GM19193 (cell line): ENCODE results near the gene DOK6.

Experiments used
- POLR2A ChIP-seq: IDR thresholded peaks from 4 replicates; pipeline ENCODE4 v1.6.1; 2011; ENCODE audit not compliant: insufficient read depth, insufficient read length; ENCODE audit errors: extremely low read depth

The DOK6 gene

DNA sequence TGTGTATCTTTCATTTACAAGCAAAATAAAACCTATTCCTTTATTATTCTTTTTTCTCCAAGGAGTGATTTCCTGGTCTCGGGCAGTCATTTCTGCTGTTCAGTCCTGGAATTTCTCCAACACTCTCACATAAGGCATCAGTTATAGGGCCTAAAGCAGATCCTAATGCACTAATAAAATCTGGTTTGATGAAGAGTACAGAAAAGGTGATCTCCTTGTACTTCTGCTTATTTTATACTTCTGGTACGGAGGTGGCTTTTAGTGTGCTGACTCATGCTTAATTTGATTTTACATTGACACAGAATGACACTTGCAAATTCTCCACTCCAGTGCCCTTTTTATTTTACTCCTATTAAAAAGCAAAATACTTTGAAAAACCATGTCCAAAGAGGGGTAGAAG lies 157.4 kb downstream of the DOK6 start:
- TF ChIP-seq POLR2A: no peak

DNA sequence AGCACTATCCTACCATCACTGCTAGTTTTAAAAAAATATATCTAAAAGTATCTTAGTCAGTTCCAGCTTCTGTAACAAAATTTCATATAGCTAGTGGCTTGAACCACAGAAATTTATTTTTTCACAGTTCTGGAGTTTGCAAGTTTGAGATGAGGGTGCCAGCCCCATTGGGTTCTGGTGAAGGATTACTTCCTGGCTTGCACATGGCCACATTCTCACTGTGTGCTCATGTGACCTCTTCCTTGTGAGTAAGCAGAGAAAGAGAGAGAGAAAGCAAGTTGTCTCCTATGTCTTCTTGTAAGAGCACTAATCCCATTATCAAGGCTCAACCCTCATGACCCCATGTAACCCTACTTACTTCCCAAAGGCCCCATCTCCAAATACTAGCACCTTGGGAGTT lies 158.9 kb downstream of the DOK6 start:
- no peak for TF ChIP-seq POLR2A

DNA sequence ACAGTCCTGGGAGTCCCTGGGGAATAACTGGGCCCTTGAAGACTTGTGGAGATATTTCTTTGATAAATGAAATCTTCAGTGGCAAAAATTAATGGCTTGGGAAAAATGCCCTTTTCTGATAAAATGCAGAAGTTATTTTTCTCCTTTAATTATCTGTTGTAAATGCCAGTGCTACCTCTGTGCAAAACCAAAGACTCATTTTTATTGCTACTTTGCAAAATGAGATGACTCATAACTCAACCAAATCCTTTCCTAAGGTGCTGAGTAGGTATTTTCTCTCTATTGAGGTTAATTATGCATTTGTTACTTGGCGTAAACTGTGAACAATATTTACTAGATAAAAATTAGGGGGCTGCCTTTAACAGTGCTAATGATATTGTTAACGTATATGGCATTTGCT lies 163.9 kb downstream of the DOK6 start:
- TF ChIP-seq POLR2A: no peak

DNA sequence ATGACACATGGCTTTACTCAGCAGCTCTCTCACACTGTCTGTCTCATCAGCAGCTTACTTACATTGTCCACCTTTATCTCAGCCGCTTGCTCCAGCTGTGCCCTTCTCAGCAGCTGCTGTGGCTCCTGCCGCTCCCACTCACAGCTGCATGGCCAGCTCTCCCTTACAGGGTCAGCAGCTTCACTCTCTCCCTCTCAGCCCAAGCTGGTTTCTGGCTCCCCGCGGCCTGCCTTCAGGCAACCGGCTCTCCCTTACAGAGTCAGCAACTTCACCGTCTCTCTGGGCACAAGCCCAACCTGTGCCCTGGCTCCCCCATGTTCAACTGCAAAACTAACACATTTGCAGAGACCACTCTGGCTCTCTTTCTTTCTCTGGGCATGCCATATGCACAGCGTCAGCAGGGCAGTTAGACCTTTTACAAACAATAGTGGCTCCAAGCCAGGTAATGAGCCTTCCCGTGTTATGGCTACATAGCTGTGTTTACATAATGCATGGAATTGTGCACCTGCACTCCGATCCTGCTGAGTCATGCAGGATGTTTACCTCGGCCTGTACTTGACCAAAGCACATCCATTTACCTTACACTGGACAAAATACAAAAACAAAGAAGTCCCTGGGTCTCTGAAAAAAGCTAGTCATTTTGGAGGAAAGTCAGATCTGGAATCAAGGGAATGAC lies 167.3 kb downstream of the DOK6 start:
- TF ChIP-seq POLR2A: no peak

DNA sequence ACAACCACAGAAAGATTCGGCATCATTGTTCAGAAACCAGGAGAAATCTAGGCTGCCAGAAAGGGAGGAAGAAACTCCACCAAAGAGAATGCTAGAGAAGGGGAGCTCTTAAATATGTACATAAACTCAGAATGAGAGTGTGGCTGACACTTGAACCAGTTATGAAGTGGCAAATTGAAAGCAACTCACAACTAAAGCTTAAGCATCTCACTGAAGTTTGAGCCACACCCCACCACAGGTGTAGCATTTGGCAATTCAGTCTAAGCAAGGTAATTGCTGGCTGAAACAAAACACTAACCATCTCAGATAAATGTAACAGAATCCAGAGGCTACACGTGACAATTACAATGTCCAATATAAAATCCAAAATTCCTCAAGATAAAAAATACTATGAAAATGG lies 168.4 kb downstream of the DOK6 start:
- TF ChIP-seq POLR2A: no peak

DNA sequence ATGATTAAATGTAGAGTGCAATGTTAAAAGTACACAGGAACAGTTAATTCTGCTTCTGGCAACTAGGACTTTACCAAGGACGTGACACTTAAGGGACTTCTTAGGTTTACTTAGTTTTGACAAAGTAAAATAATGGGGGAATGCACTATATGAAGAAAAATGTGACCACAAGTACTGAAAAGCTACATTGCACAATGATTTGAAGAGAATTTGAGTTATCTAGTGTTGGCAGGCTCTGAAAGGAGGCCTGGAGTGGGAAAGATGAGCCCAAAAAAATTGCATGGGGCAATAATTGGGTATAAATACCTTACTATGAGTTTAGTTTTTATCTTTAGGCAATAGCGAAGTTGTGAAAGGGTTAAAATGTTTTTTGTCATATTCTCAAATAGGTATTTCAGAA lies 173.7 kb downstream of the DOK6 start:
- TF ChIP-seq POLR2A: no peak

DNA sequence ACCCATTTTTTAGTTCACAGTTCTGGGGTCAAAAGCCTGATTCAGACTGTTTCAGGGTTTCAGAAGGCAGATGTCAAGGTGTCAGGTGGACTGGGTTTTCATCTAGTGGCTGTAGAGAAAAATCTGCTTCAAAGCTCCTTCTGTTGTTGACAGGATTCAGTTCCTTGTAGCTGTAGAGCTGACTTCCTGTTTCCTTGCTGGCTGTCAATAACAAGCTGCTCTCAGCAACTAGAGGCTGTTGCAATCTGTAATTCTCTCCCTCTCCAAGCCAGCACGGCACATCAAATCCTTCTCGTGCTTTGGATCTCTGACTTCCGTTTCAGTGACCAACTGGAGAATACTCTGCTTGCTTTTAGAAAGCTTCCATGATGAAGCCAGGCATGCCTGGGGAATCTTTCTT lies 179.4 kb downstream of the DOK6 start:
- no peak for TF ChIP-seq POLR2A

DNA sequence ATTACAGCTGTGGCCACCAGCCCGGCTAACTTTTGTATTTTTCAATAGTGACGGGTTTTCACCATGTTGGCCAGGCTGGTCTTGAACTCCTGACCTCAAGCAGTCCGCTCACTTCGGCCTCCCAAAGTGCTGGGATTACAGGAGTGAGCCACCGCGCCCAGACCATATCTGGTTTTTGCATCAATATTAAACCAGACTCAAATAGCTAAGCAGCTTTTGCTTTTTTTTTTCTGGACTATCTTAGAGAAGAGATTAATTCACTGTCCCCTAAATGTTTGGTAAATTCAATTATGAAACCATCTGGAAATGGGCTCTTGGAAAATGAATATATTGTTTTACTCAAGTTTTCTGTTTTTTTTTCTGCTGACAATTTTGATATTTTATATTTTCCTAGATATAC lies 183.7 kb downstream of the DOK6 start:
- TF ChIP-seq POLR2A: no peak

DNA sequence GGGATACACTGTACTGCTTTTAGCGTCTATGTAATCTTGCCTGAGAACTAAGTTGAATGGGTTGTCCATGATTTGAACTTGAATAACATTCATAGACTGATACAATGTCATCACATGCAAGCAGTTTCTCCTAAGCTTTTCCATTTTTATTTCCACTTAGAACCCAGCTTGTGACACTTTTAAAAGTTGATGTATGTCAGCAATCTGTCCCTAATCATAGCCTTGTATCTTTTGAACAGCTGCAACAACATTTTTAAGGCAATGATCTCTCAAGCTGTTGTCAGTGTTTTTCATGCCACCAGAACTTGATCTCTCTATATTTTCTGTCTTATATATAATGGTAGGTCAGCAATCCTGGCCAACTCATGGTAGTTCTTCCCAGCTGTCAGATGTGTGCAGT lies 185.0 kb downstream of the DOK6 start:
- no peak for TF ChIP-seq POLR2A

DNA sequence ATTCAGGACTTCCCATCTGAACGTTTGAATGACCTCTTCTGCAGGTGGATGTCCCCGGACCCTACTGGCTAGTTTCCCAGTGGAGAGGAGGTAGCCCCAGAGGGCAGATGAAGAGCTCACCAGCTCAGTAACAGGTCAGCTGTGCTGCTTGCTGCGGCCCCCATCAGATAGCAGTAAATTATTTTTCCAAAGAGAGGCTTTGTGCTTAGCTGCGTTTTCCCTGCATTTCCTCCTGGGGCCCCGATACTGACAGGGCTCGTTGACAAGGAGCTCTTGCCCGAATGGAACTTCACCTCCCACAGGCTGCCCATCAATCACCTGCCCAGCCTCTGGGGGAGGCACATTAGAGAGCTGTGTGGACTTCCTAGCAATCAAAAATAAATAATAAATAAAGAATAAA lies 185.8 kb downstream of the DOK6 start:
- no peak for TF ChIP-seq POLR2A

DNA sequence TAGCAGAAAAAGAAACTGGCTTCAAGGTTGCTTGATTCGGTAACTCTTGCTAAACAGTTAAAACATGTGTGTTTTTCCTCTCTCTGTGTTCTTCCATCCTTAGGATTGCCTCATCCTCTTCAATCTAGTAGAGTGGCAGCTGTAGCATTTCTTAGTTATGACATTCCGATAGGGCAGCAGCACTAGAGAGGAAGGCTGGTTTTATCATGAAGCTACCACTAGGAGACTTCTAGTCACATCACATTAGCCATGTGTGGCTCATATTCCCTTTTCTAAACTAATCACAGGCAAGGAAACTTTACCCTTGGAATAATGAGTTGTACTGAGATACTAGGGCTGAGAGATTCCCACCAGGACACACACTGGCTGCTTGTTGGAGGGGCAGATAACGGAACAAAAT lies 187.6 kb downstream of the DOK6 start:
- TF ChIP-seq POLR2A: no peak

DNA sequence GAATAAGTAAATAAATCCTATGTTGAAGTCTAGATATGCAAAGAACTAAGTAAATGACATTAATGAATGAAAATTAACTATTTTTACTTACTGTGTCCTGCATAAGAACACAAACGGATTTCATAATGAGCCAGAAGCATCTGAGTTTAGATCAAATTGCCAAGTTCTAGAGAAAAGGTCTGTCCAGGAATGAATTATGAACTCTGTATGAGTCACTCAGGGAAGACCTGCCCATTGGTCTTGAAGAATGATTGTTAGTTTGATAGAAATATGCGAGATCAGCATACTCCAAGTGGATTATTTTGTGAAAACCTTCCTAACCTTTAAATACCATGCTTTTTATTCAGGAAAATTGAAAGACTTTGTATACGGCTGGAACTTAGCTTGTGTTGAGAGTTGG lies 189.5 kb downstream of the DOK6 start:
- TF ChIP-seq POLR2A: no peak

DNA sequence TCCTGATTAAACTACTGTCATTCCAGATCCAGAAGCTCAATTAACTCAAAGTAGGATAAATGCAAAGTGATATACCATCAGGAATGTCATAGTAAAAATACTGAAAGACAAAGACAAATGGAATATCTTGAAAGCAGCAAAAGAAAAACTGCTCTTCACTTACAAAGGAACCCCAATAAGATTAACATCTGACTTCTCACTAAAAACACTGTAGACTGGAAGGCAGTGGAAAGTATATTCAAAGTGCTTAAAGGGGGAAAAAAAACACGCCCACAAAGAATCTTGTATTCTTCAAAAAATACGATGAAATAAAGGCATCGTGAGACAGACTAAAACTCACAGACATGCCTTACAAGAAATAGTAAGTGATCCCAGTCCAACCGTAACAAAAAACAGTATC lies 195.7 kb downstream of the DOK6 start:
- TF ChIP-seq POLR2A: no peak

DNA sequence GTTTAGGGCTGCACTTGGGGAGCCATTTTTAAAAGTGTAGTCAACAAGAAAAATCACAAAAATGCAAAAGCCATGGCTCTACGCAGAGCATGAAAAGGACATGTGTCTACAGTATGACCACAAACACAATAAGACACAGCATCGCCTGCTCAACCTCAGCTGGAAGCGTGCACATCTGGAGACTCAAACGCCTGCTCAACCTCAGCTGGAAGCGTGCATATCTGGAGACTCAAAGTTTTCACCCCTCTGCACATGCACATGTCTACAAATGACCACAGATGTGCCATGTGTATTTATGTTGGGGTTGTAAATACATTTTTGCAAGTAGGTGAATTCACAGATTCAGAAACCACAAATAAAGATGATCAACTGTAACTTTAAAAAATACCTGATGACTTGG lies 196.9 kb downstream of the DOK6 start:
- no peak for TF ChIP-seq POLR2A

DNA sequence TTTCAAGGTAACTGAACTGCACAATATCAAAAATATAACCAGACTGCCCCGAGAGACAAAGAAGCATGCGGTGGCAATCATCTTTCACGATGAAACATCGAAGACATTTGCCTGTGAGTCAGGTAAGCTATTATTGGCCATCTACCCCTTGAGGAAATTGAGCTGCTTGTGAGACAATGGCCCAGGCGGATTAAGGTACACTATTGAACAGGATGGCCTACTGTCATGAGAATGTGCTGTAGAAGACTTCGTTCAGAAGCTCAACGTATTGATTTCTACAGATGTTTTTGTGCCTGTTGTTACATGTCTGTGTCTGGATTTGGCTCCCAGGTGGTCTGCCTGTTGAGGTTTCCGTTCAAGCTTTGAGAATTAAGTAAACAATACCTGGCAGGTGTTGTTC lies 198.7 kb downstream of the DOK6 start:
- no peak for TF ChIP-seq POLR2A

DNA sequence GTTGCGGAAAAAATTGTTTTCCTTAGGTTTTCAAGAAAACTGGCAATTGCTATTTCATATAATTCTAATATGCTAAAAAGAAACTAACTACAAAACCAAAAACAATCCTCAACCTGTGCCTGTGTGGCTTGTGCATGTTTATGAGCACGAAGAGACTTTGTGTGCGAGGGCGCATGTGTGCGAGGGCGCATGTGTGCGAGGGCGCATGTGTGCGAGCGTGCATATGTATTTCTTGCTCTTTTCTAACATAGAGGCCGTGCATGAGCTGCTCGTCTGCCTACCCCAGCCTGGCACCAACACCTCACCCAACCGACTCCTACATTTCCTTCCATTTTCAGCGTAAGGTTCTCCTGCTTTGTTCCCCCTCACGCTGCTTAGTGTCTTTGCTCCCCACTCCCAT lies 211.6 kb downstream of the DOK6 start:
- TF ChIP-seq POLR2A: no peak

DNA sequence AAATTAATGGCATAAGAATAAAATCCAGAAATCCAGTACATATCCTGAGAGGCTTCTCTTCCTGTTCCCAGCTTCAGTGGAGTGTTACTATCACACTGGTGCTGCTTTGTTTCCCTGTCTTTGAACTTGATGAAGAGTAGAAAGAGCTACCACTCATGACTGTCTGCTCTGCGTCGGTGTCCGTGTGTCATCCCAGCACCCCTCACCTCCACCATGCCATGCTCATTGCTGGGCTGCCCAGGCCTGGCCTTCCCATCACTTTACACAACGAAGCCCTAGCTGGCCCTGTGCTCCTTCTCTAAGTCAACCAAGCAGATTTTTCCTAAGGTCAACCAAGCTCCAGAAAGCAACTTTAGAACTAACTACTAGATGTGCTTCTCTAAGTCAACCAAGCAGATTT lies 215.4 kb downstream of the DOK6 start:
- no peak for TF ChIP-seq POLR2A
